C4-2B (cell line): ENCODE measurements around the gene CSNK1A1.

ENCODE experiments used
- H3K27ac ChIP-seq: fragments of 450-650 bp; 2 replicates; pipeline ENCODE4 v1.5.1; 2017
- ZFX ChIP-seq: fragments of 450-650 bp; IDR thresholded peaks from 2 replicates; pipeline ENCODE4 v1.6.1; 2017
- TF ChIP-seq, protein P1 (sequence below): fragments of 450-650 bp; conservative IDR thresholded peaks from 2 replicates; pipeline ENCODE4 v1.5.1; 2017; ENCODE audit warnings: mild to moderate bottlenecking

The CSNK1A1 gene

GRCh38 chr5:149496917-149497316 is 54.3 kb downstream of the CSNK1A1 start:
- H3K27ac ChIP-seq = no peak overlapping the region
- TF ChIP-seq ZFX = no peak
- TF ChIP-seq, protein P1, sequence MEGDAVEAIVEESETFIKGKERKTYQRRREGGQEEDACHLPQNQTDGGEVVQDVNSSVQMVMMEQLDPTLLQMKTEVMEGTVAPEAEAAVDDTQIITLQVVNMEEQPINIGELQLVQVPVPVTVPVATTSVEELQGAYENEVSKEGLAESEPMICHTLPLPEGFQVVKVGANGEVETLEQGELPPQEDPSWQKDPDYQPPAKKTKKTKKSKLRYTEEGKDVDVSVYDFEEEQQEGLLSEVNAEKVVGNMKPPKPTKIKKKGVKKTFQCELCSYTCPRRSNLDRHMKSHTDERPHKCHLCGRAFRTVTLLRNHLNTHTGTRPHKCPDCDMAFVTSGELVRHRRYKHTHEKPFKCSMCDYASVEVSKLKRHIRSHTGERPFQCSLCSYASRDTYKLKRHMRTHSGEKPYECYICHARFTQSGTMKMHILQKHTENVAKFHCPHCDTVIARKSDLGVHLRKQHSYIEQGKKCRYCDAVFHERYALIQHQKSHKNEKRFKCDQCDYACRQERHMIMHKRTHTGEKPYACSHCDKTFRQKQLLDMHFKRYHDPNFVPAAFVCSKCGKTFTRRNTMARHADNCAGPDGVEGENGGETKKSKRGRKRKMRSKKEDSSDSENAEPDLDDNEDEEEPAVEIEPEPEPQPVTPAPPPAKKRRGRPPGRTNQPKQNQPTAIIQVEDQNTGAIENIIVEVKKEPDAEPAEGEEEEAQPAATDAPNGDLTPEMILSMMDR = no peak

GRCh38 chr5:149496166-149496565 is 55.1 kb downstream of the CSNK1A1 start:
- no peak overlapping the region for H3K27ac ChIP-seq
- TF ChIP-seq ZFX = no peak
- TF ChIP-seq, protein P1 = no peak

DNA sequence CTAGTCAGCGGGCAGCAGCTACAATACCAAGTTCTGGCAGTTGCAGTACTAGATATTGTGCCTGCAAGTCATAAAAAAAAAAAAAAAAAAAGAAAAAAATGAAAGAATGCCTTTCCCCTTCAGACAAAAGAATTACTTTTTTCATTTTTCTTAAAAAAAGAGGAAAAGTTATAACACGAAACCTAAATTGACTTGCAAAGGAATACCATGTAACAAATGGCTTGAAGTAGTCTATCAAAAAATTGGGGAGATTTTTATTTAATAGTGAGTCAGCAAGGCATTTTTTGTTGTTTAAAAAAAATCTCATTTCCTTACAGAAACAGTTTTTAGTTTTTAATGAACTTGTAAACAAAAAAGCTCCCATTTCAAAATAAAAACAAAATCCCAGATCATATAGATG is 55.6 kb downstream of the CSNK1A1 start:
- H3K27ac ChIP-seq = no peak overlapping the region
- TF ChIP-seq, protein P1 = no peak
- no peak for TF ChIP-seq ZFX

DNA sequence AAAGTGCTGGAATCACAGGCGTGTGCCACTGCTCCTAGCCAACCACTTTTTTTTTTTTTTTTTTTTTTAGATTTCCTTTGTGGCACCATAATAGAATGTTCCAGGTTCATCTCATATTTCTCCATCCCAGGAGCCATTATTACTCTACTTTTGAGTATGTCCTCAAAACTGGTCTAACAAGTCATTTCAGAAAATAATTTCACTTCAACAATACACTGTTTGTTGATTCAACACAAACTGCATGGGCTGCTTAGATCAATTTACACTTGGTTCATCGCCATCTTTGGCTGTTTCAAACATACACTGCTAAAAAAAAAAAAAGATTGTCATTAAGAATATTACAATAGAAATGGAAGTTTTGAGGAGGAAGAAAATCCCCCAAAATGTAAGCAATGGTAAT is 57.9 kb downstream of the CSNK1A1 start:
- TF ChIP-seq, protein P1 = no peak
- TF ChIP-seq ZFX = no peak
- H3K27ac ChIP-seq = peak overlapping the region; percentile 77

DNA sequence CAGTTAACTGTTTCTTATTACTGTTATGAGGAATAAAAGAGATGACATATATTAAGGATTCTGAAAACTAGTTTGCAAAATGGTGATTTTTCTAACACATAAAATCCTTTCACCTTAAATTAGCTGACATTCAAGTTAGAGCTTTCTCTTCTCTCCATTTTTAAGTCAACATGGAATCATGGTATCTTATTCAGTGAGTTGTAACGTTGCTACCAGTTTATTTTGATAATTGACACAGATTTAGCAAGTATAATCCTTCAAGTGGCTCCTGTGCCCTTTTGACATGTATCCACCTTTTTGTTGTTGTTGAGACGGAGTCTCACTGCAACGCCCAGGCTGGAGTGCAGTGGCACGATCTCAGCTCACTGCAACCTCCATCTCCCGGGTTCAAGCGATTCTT is 58.5 kb downstream of the CSNK1A1 start:
- TF ChIP-seq ZFX = no peak
- TF ChIP-seq, protein P1 = no peak
- peak overlapping the region; percentile 77 for H3K27ac ChIP-seq

DNA sequence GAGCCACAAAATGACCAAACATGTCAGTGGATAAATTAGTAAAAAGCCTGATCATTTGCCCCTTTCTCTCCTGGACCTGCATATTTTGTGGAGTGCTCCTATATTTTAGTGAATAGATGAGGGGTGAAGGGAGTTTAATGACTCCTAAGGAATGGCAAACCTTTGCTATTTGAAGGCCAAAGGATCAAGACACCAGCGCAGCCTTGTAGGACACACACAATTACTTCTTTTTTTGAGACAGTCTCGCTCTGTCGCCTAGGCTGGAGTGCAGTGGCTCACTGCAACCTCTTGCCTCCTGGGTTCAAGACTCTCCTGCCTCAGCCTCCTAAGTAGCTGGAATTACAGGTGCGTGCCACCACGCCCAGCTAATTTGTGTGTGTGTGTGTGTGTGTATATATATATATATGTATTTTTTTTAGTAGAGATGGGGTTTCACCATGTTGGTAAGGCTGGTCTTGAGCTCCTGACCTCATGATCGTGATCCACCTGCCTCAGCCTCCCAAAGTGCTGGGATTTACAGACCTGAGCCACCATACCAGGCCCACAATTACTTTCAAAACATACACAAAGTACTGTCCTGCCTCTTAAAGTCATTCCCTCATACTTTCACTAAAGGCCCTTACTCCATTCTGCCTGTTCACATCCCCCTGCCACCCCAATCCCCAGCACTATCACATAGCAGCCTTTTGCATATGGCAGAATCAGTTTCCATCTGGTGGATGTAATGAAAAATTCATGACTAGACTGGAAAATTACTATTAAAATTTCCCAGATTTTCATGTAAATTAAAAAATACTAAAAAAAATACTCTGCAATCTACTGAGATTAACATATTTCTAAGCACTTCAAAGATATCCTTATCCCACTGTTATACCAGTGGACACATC is 60.4 kb downstream of the CSNK1A1 start:
- peak overlapping the region; percentile 43 for H3K27ac ChIP-seq

GRCh38 chr5:149489605-149490037 is 61.6 kb downstream of the CSNK1A1 start:
- TF ChIP-seq, protein P1 = no peak
- TF ChIP-seq ZFX = no peak
- no peak overlapping the region; the same call in 1 of the 2 replicates for H3K27ac ChIP-seq

More for the DNA sequence above, 60.4 kb downstream of the CSNK1A1 start:
- TF ChIP-seq ZFX = no peak
- TF ChIP-seq, protein P1 = no peak
